Epithelial cell of proximal tubule (primary cell): ENCODE results near the gene CRYZL1. TPM values are rescaled to one million over a fixed set of nuclear protein-coding genes. Genes with fewer than 3 reads are reported as not detected.

ENCODE experiments used
- DNase-seq: peaks from one replicate; pipeline ENCODE4 v3.0.0-alpha.2; 2011; ENCODE audit warnings: low read depth
- H3K4me3 ChIP-seq: 2 replicates; pipeline ENCODE4 v1.5.1; 2011; ENCODE audit warnings: low read depth, mild to moderate bottlenecking, low read length
- total RNA-seq: library from RNA; depleted of rRNA; stranded (reverse); fragments of >200 nt; gene quantifications from 2 replicates; pipeline ENCODE4 v1.2.3, GENCODE V29; 2015
- TF ChIP-seq, protein P1 (sequence below): conservative IDR thresholded peaks from 2 replicates; pipeline ENCODE4 v1.5.1; 2012; ENCODE audit warnings: low read depth, mild to moderate bottlenecking, low read length

Gene CRYZL1
- total RNA-seq, 1 donor from 2014 or later = 27.2 TPM

DNA sequence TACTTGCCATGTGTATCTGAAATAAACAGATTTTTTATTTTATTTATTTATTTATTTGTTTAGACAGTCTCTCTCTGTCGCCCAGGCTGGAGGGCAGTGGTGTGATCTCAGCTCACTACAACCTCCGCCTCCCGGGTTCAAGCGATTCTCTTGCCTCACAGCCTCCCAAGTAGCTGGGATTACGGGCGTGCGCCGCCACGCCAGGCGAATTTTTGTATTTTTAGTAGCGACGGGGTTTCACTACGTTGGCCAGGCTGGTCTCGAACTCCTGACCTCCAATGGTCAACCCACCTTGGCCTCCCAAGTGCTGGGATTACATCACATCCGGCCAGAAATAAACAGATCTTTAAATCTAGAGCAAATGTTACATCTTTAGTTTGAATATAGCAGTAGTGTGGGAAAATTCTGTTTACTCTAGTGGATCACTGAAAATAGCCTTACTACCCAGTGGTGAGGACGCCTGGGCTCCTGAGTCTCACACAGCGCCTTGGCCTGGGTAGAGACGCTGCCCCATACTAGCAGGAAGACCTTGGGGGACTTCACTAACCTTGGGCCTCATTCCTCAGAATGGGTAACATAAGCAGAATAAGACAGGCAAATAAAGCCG is 100.3 kb downstream of the CRYZL1 start:
- TF ChIP-seq, protein P1, sequence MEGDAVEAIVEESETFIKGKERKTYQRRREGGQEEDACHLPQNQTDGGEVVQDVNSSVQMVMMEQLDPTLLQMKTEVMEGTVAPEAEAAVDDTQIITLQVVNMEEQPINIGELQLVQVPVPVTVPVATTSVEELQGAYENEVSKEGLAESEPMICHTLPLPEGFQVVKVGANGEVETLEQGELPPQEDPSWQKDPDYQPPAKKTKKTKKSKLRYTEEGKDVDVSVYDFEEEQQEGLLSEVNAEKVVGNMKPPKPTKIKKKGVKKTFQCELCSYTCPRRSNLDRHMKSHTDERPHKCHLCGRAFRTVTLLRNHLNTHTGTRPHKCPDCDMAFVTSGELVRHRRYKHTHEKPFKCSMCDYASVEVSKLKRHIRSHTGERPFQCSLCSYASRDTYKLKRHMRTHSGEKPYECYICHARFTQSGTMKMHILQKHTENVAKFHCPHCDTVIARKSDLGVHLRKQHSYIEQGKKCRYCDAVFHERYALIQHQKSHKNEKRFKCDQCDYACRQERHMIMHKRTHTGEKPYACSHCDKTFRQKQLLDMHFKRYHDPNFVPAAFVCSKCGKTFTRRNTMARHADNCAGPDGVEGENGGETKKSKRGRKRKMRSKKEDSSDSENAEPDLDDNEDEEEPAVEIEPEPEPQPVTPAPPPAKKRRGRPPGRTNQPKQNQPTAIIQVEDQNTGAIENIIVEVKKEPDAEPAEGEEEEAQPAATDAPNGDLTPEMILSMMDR = no peak
- DNase-seq = no peak
- peak overlapping the region; percentile 93 for H3K4me3 ChIP-seq

DNA sequence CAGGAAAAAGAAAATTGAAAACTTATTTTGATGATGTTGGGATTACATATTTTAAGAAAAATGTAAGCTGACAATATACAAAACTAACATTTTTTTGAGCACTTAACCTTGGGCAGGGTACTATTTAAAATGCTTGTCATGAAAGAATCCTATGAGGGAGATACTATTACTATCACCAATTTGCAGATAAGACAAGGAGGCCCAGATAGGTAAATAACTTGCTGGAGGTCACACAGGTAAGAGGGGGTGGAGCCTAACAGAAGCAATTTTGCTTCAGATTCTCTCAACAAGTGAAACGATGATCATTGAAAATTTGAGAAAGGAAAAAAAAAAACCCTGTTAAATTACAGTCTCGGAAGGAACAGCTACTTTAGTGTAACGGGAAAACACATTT is 100.8 kb downstream of the CRYZL1 start:
- peak overlapping the region; percentile 93 for H3K4me3 ChIP-seq
- no peak for DNase-seq
- TF ChIP-seq, protein P1 = no peak

DNA sequence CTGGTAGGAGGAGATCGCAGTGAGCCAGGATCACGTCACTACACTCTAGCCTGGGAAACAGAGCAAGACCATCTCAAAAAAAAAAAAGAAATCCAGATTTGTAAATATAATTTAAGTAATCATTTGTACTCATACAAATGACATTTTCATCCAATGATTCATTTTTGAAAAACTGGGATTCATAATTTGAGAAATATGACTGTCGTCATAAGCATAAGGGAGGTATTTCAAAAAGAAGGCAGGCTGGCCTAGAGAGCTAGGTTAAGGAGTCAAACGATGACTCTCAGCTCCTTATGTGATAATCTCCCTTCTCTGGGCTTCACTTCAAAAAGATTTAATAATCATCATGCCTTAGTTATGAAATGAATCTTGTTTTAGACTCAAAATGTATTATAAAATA is 101.9 kb downstream of the CRYZL1 start:
- no peak overlapping the region for H3K4me3 ChIP-seq
- TF ChIP-seq, protein P1 = no peak
- no peak for DNase-seq

Other genes with a start within 250 kb of the CRYZL1 start
- gene IFNGR2, start 238.3 kb downstream of the CRYZL1 start, total RNA-seq = 59.9 and 64.5 TPM in 2 replicates
- 22.2 and 39.8 TPM in 2 replicates for gene TMEM50B, start 161.8 kb downstream of the CRYZL1 start, total RNA-seq
- 0.87 and 0.92 TPM in 2 replicates for gene DNAJC28, start 150.0 kb downstream of the CRYZL1 start, total RNA-seq
- gene GART, start 99.6 kb downstream of the CRYZL1 start, total RNA-seq = 79.2 and 150 TPM in 2 replicates
- 176 and 230 TPM in 2 replicates for gene SON, start 98.7 kb downstream of the CRYZL1 start, total RNA-seq
- 41.4 and 55.2 TPM in 2 replicates for gene DONSON, start 53.1 kb downstream of the CRYZL1 start, total RNA-seq
- 24.5 and 30.3 TPM in 2 replicates for gene ITSN1, start 760 bp upstream of the CRYZL1 start, total RNA-seq